SK-N-MC (cell line): ENCODE results near the gene TMED7.

Source experiments
- EZH2 ChIP-seq: fragments of 200-600 bp; sonication (generic); IDR thresholded peaks from one replicate; pipeline ENCODE4 v1.6.1; 2017; ENCODE audit warnings: antibody characterized with exemption
- FOXP2 ChIP-seq: optimal IDR thresholded peaks from 2 replicates; pipeline ENCODE3; 2011; ENCODE audit warnings: mild to moderate bottlenecking, moderate library complexity; ENCODE audit not compliant: insufficient read depth; ENCODE audit errors: extremely low read length, control extremely low read depth
- POLR2AphosphoS5 ChIP-seq: IDR thresholded peaks from 2 replicates; pipeline ENCODE4 v1.6.1; 2012; ENCODE audit warnings: mild to moderate bottlenecking, low read depth, low read length, borderline replicate concordance

GRCh38 chr5:115588640-115589039, 37.2 kb downstream of the TMED7 start:
- TF ChIP-seq EZH2 (no peak), POLR2AphosphoS5 (no peak), FOXP2 (no peak)
